Measurements from ENCODE around the gene NINJ2. TPM values are rescaled to one million over a fixed set of nuclear protein-coding genes. Genes with fewer than 3 reads are reported as not detected.
"Not testable (repeated sequence)": the region's sequence is repeated elsewhere in the genome, so short reads cannot be mapped to it uniquely, and the experiment has no call there.

NINJ2 gene
- polyA plus RNA-seq, 3 donors, result 1.4 to 30.5 (median 19.5) TPM

GRCh38 chr12:580813-581212 is 82.4 kb downstream of the NINJ2 start:
- WGBS, 3 donors, result 94 to 99% (median 96%) methylated on average over 4 of the region's 4 CpGs

GRCh38 chr12:579420-580110 is 83.7 kb downstream of the NINJ2 start:
- WGBS, 3 donors, result 76 to 91% (median 89%) methylated on average over 9 of the region's 9 CpGs
- H3K27ac ChIP-seq (ENCODE audit: low read depth, low read length), result no peak overlapping the region

More at GRCh38 chr12:580813-581212, 82.4 kb downstream of the NINJ2 start:
- no peak overlapping the region for H3K27ac ChIP-seq (ENCODE audit: low read depth, low read length)

GRCh38 chr12:578748-579419 is 84.4 kb downstream of the NINJ2 start:
- no peak overlapping the region for H3K27ac ChIP-seq (ENCODE audit: low read depth, low read length)
- WGBS, 3 donors, result 31 to 58% (median 55%) methylated on average over 7 of the region's 7 CpGs

GRCh38 chr12:577994-578747 is 85.1 kb downstream of the NINJ2 start:
- not testable (repeated sequence) for H3K27ac ChIP-seq (ENCODE audit: low read depth, low read length)
- 85 to 86% (median 85%) methylated on average over 19 of the region's 19 CpGs for WGBS, 3 donors

GRCh38 chr12:576615-577110 is 86.6 kb downstream of the NINJ2 start:
- 85 to 94% (median 87%) methylated on average over 14 of the region's 14 CpGs for WGBS, 3 donors
- no peak overlapping the region for H3K27ac ChIP-seq (ENCODE audit: low read depth, low read length)

GRCh38 chr12:575948-576614 is 87.2 kb downstream of the NINJ2 start:
- no peak overlapping the region for H3K27ac ChIP-seq (ENCODE audit: low read depth, low read length)
- WGBS, 3 donors, result 6 to 11% (median 7%) methylated on average over 38 to 39 of the region's 39 CpGs

- WGBS, 3 donors, result 80 to 92% (median 83%) methylated on average over 7 of the region's 7 CpGs
- no peak overlapping the region for H3K27ac ChIP-seq (ENCODE audit: low read depth, low read length)
Measured at GRCh38 chr12:575129-575502, 88.1 kb downstream of the NINJ2 start.

- H3K27ac ChIP-seq (ENCODE audit: low read depth, low read length), result no peak overlapping the region
- WGBS, 3 donors, result 77 to 87% (median 82%) methylated on average over 3 of the region's 3 CpGs
Measured at GRCh38 chr12:574475-575128, 88.6 kb downstream of the NINJ2 start.

- no peak overlapping the region for H3K27ac ChIP-seq (ENCODE audit: low read depth, low read length)
- WGBS, 3 donors, result 90 to 94% (median 93%) methylated on average over 5 of the region's 5 CpGs
Measured at GRCh38 chr12:573232-573631, 90.0 kb downstream of the NINJ2 start.

- no peak overlapping the region for H3K27ac ChIP-seq (ENCODE audit: low read depth, low read length)
- WGBS, 3 donors, result 81 to 91% (median 85%) methylated on average over 3 of the region's 3 CpGs
Measured at GRCh38 chr12:572532-572899, 90.7 kb downstream of the NINJ2 start.

- 67 to 76% (median 67%) methylated on average over 19 of the region's 19 CpGs for WGBS, 3 donors
- no peak overlapping the region for H3K27ac ChIP-seq (ENCODE audit: low read depth, low read length)
Measured at GRCh38 chr12:571795-572531, 91.3 kb downstream of the NINJ2 start.

GRCh38 chr12:570921-571794 is 92.1 kb downstream of the NINJ2 start:
- 47 to 54% (median 53%) methylated on average over 22 of the region's 22 CpGs for WGBS, 3 donors

GRCh38 chr12:570435-570920 is 92.8 kb downstream of the NINJ2 start:
- 24 to 31% (median 26%) methylated on average over 19 to 22 of the region's 22 CpGs for WGBS, 3 donors
- peak overlapping the region; percentile 80 for H3K27ac ChIP-seq (ENCODE audit: low read depth, low read length)

More at GRCh38 chr12:570921-571794, 92.1 kb downstream of the NINJ2 start:
- peak overlapping the region; percentile 80 for H3K27ac ChIP-seq (ENCODE audit: low read depth, low read length)

GRCh38 chr12:569803-570434 is 93.3 kb downstream of the NINJ2 start:
- no peak overlapping the region for H3K27ac ChIP-seq (ENCODE audit: low read depth, low read length)
- 1 to 3% (median 2%) methylated on average over 44 of the region's 44 CpGs for WGBS, 3 donors

- no peak overlapping the region for H3K27ac ChIP-seq (ENCODE audit: low read depth, low read length)
- WGBS, 3 donors, result 71 to 80% (median 77%) methylated on average over 6 of the region's 6 CpGs
Measured at GRCh38 chr12:569091-569676, 94.1 kb downstream of the NINJ2 start.

GRCh38 chr12:568486-568885 is 94.8 kb downstream of the NINJ2 start:
- 83 to 96% (median 84%) methylated on average over 6 of the region's 6 CpGs for WGBS, 3 donors
- H3K27ac ChIP-seq (ENCODE audit: low read depth, low read length), result no peak overlapping the region
